ENCODE results near the gene SSBP3. TPM values are rescaled to one million over a fixed set of nuclear protein-coding genes. Genes with fewer than 3 reads are reported as not detected.
A peak's percentile ranks its signal among the peaks of the same experiment; 100 is the strongest.

Gene SSBP3
- total RNA-seq, 4 donors from 2014 or later: 28.7 to 162 (median 37.0) TPM

- H3K27ac ChIP-seq: peak overlapping the region in 1 of 4 donors; percentile 0
- 53 to 59% methylated on average over 10 of the region's 10 CpGs for WGBS, 2 donors (ENCODE audit: low coverage in 1 of 2)
- TF ChIP-seq POLR2AphosphoS5 (IDR thresholded peaks at IDR 0.05) (no peak), POLR2A (IDR thresholded peaks at IDR 0.05) (no peak), EP300 (IDR thresholded peaks at IDR 0.05; ENCODE audit: low read depth) (no peak), CTCF (IDR thresholded peaks at IDR 0.05) (no peak)
- in situ Hi-C loops (cut with MboI; ENCODE audit: low pct_ligation_motif_present in 1 of 4, low pct_unique_long_range_greater_than_20kb in 1 of 4, low sequenced_read_pairs in 3 of 4) (no loop called here), intact Hi-C loops (cut with DNase I; ENCODE audit: low total_unique reads) (no loop called here)
- H3K4me3 ChIP-seq: no peak overlapping the region
- H3K9me3 ChIP-seq: no peaks in the 10 kb centered on the region
- no peaks in the 10 kb centered on the region for H3K36me3 ChIP-seq
- no peaks in the 10 kb centered on the region for H3K27me3 ChIP-seq
- peaks cover 0 to 23% (median 7%) of the 10 kb centered on the region in 4 donors for H3K4me1 ChIP-seq
- DNase-seq: no peak
Measured at GRCh38 chr1:54257346-54257620, 148.9 kb downstream of the SSBP3 start.

- in situ Hi-C loops (cut with MboI; ENCODE audit: low pct_ligation_motif_present in 1 of 4, low pct_unique_long_range_greater_than_20kb in 1 of 4, low sequenced_read_pairs in 3 of 4): no loop called here
Measured at GRCh38 chr1:54256522-54257345, 149.5 kb downstream of the SSBP3 start.

GRCh38 chr1:54255026-54255702 is 151.0 kb downstream of the SSBP3 start:
- Histone ChIP-seq H3K4me3 (no peak overlapping the region), H3K4me1 (peaks cover 0 to 27% (median 7%) of the 10 kb centered on the region in 4 donors), H3K36me3 (no peaks in the 10 kb centered on the region), H3K27ac (no peak overlapping the region), H3K9me3 (no peaks in the 10 kb centered on the region), H3K27me3 (no peaks in the 10 kb centered on the region)
- TF ChIP-seq POLR2A (IDR thresholded peaks at IDR 0.05) (no peak), CTCF (IDR thresholded peaks at IDR 0.05) (no peak), POLR2AphosphoS5 (IDR thresholded peaks at IDR 0.05) (no peak), EP300 (IDR thresholded peaks at IDR 0.05; ENCODE audit: low read depth) (no peak)
- WGBS, 2 donors (ENCODE audit: low coverage in 1 of 2): 89% methylated on average over 8 of the region's 9 CpGs; no CpG with 5 or more reads in 1 of the 2 donors
- in situ Hi-C loops (cut with MboI; ENCODE audit: low pct_ligation_motif_present in 1 of 4, low pct_unique_long_range_greater_than_20kb in 1 of 4, low sequenced_read_pairs in 3 of 4) (no loop called here), intact Hi-C loops (cut with DNase I; ENCODE audit: low total_unique reads) (loop anchor here (1.0 kb wide), 1 partner anchor 13 kb away; no protein-coding TSS in a partner anchor)
- DNase-seq: no peak

More at GRCh38 chr1:54256522-54257345, 149.5 kb downstream of the SSBP3 start:
- Histone ChIP-seq H3K4me1 (peaks cover 0 to 23% (median 7%) of the 10 kb centered on the region in 4 donors), H3K9me3 (no peaks in the 10 kb centered on the region), H3K27ac (peak overlapping the region in 1 of 4 donors; percentile 0), H3K27me3 (no peaks in the 10 kb centered on the region), H3K36me3 (no peaks in the 10 kb centered on the region), H3K4me3 (no peak overlapping the region)
- 30 to 69% methylated on average over 2 to 13 of the region's 13 CpGs for WGBS, 2 donors (ENCODE audit: low coverage in 1 of 2)
- intact Hi-C loops (cut with DNase I; ENCODE audit: low total_unique reads): no loop called here
- TF ChIP-seq CTCF (IDR thresholded peaks at IDR 0.05) (no peak), POLR2A (IDR thresholded peaks at IDR 0.05) (no peak), EP300 (IDR thresholded peaks at IDR 0.05; ENCODE audit: low read depth) (no peak), POLR2AphosphoS5 (IDR thresholded peaks at IDR 0.05) (no peak)
- DNase-seq: peak; percentile 24

- intact Hi-C loops (cut with DNase I; ENCODE audit: low total_unique reads) (no loop called here), in situ Hi-C loops (cut with MboI; ENCODE audit: low pct_ligation_motif_present in 1 of 4, low pct_unique_long_range_greater_than_20kb in 1 of 4, low sequenced_read_pairs in 3 of 4) (no loop called here)
- no peaks in the 10 kb centered on the region for H3K36me3 ChIP-seq
- H3K4me3 ChIP-seq: no peak overlapping the region
- peak; percentile 55 for DNase-seq
- H3K9me3 ChIP-seq: no peaks in the 10 kb centered on the region
- no peak overlapping the region for H3K27ac ChIP-seq
- WGBS, 2 donors (ENCODE audit: low coverage in 1 of 2): 40 to 49% methylated on average over 1 to 10 of the region's 10 CpGs
- peaks cover 0 to 27% (median 7%) of the 10 kb centered on the region in 4 donors for H3K4me1 ChIP-seq
- H3K27me3 ChIP-seq: no peaks in the 10 kb centered on the region
- TF ChIP-seq POLR2AphosphoS5 (IDR thresholded peaks at IDR 0.05): no peak
- TF ChIP-seq POLR2A (IDR thresholded peaks at IDR 0.05): no peak
- TF ChIP-seq EP300 (IDR thresholded peaks at IDR 0.05; ENCODE audit: low read depth): no peak
- no peak for TF ChIP-seq CTCF (IDR thresholded peaks at IDR 0.05)
Measured at GRCh38 chr1:54254055-54254454, 152.1 kb downstream of the SSBP3 start.
